Activated CD8-positive, alpha-beta memory T cell treated with anti-CD3 and anti-CD28 coated beads for 48 hours (primary cell): Measurements from ENCODE around the gene DPH6.
"Not testable (repeated sequence)": the region's sequence is repeated elsewhere in the genome, so short reads cannot be mapped to it uniquely, and the experiment has no call there.

Source experiments
- DNase-seq, 3 experiments: peaks; one replicate each; pipeline ENCODE4 v3.0.0-alpha.2; 2020; ENCODE audit warnings: low read depth in 2 of 3, low spot score in 2 of 3

The DPH6 gene

GRCh38 chr15:35545824-35546510 is at the start of gene DPH6:
Gene DPH6 (minus strand): TSS chr15:35546165. CDS start chr15:35546141, 24 bp downstream.
- peak; percentile 60 to 75 (median 63) for DNase-seq

- no peak for DNase-seq
Measured at GRCh38 chr15:35595656-35596055, 49.7 kb upstream of the DPH6 start.

GRCh38 chr15:35591987-35592386 is 46.0 kb upstream of the DPH6 start:
- DNase-seq, result not testable (repeated sequence)

- DNase-seq, result no peak
Measured at GRCh38 chr15:35583863-35584528, 38.0 kb upstream of the DPH6 start.

- DNase-seq, result no peak
Measured at GRCh38 chr15:35580606-35581005, 34.6 kb upstream of the DPH6 start.

- no peak for DNase-seq
Measured at GRCh38 chr15:35567392-35567791, 21.4 kb upstream of the DPH6 start.

GRCh38 chr15:35566991-35567390 is 21.0 kb upstream of the DPH6 start:
- DNase-seq, result no peak

- no peak for DNase-seq
Measured at GRCh38 chr15:35565901-35566300, 19.9 kb upstream of the DPH6 start.

GRCh38 chr15:35562641-35563040 is 16.7 kb upstream of the DPH6 start:
- no peak for DNase-seq

- no peak for DNase-seq
Measured at GRCh38 chr15:35561308-35561707, 15.3 kb upstream of the DPH6 start.

- no peak for DNase-seq
Measured at GRCh38 chr15:35560870-35561269, 14.9 kb upstream of the DPH6 start.

GRCh38 chr15:35560258-35560657 is 14.3 kb upstream of the DPH6 start:
- DNase-seq, result no peak

- DNase-seq, result no peak
Measured at GRCh38 chr15:35559683-35560082, 13.7 kb upstream of the DPH6 start.

GRCh38 chr15:35557544-35557943 is 11.6 kb upstream of the DPH6 start:
- no peak for DNase-seq

- no peak for DNase-seq
Measured at GRCh38 chr15:35557012-35557411, 11.0 kb upstream of the DPH6 start.

- no peak for DNase-seq
Measured at GRCh38 chr15:35555244-35555643, 9.3 kb upstream of the DPH6 start.

- DNase-seq, result no peak
Measured at GRCh38 chr15:35550957-35551356, 5.0 kb upstream of the DPH6 start.

- DNase-seq, result no peak
Measured at GRCh38 chr15:35549567-35549966, 3.6 kb upstream of the DPH6 start.

- DNase-seq, result no peak
Measured at GRCh38 chr15:35548435-35548834, 2.5 kb upstream of the DPH6 start.

GRCh38 chr15:35547775-35548364 is 1.9 kb upstream of the DPH6 start:
- no peak for DNase-seq

GRCh38 chr15:35546511-35547381 is 781 bp upstream of the DPH6 start:
- DNase-seq, result no peak
